HUDEP-2 (cell line): ENCODE measurements around the gene VRK1.
A peak's percentile ranks its signal among the peaks of the same experiment; 100 is the strongest.
"Not testable (repeated sequence)": the region's sequence is repeated elsewhere in the genome, so short reads cannot be mapped to it uniquely, and the experiment has no call there.

Experiments used
- DNase-seq, 76 experiments: peaks; one replicate each; lab custom pipeline; 2025; ENCODE audit not compliant: unreplicated experiment in 76 of 76; lab: John Stamatoyannopoulos, UW

VRK1 gene, protein sequence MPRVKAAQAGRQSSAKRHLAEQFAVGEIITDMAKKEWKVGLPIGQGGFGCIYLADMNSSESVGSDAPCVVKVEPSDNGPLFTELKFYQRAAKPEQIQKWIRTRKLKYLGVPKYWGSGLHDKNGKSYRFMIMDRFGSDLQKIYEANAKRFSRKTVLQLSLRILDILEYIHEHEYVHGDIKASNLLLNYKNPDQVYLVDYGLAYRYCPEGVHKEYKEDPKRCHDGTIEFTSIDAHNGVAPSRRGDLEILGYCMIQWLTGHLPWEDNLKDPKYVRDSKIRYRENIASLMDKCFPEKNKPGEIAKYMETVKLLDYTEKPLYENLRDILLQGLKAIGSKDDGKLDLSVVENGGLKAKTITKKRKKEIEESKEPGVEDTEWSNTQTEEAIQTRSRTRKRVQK

DNA sequence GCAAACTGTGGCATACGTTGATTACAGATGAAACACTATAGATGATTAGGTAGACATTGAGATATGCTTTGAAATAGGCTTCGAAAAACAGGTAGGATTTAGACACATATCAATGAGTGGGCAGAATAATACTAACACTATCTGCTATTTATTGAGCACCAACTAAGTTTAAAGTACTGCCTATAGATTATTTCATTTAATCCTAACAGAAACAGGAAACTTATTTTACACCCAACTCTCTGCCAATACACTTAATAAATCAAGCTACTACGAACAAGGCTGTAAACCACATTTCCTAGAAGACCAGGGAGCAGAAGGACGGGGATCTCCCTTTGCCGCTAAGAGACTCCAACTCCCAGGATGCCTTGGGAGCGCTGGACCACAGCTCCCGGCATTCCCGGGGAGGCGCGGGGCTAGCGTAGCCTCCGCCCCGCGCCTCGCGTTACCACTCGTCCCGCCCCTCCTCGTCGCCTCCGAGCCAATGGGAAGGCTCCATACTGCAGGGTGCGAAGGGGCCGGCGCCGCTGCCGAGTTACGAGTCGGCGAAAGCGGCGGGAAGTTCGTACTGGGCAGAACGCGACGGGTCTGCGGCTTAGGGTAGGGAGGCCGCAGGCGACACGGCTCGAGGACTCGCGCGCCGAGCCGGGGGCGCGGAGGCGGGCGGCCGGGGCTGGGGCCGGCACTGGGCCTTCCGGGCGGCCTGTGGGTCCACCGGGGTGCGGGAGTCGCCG, at the start of gene VRK1:
Gene VRK1, plus strand, starts transcription at position 532 of the 731 bp plus-strand sequence. CDS start 36,090 bp downstream, outside the sequence.
- peak in 75 of 76 experiments; percentile 23 to 95 (median 90) for DNase-seq

DNA sequence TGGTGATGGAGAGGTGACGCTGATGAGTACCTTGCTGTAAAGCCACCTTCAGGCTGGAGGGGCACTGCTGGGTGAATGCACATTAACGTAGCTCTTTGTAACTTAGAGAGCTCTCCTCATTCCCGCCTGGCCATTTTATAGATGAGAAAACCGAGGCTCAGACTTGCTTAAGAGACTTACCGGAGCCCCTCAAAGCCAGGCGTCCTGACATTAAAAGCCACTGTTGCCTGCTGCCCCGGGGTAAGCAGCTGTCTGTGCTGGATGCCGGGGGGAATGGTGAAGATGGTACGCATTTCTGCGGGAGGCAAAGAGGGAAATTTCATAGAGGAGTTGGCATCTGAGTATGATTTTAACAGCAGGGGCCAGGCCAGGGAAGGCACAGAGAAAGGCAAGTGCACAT, 49.6 kb upstream of the VRK1 start:
- no peak for DNase-seq

GRCh38 chr14:96748362-96748761, 48.8 kb upstream of the VRK1 start:
- DNase-seq = no peak

- no peak for DNase-seq
Measured at GRCh38 chr14:96751505-96751904, 45.7 kb upstream of the VRK1 start.

DNA sequence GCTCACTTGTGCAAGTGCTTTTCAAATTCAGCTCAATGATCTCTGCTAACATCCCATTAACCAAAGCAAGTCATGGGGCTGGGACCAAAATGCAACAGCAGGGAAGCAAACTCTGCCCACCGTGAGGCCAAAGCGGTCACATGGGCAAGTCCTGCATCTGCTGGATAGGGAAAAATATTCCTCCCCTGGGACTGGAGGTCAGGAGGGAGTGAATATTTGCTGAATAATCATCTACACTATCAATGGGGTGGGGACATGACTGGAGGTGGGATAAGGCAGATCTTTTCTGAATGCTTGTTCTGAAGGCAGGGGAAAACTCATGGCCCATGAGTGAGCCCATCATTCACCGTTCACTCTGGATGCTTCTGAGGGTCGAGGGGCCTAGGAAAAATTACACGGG, 45.1 kb upstream of the VRK1 start:
- DNase-seq = no peak

- no peak for DNase-seq
Measured at GRCh38 chr14:96752594-96752993, 44.6 kb upstream of the VRK1 start.

DNA sequence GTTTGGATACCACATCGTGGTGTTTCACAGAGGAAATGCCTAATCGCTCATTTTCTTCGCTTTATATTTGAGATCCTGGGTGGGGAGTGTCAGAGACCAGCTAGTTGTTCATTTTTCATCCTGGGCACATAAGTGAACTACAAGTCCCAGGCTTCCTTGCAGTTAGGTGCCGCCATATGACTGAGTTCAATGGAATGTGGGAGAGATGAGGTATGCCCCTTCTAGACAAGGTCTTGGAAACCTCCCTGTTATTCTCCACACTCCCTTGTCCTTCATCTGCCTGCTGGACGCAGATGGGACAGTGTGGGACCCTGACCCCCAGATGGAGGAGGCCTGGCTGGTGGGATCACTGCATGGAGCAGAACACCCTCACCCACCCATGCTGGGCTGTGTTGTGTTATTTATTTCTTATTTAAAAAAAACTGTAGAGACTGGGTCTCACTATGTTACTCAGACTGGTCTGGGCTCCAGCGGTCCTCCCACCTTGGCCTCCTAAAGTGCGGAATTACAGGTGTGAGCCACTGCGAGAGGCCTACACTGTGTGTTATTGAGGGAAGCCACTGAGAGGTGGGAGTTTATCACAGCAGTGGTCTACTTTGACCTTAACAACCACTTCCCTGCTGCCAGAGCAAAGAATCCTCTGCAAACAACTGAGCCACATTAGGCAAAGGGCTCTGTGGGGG, 42.9 kb upstream of the VRK1 start:
- no peak for DNase-seq

GRCh38 chr14:96754845-96755184, 42.4 kb upstream of the VRK1 start:
- DNase-seq = no peak

- peak in 10 of 76 experiments; percentile 6 to 38 (median 14) for DNase-seq
Measured at GRCh38 chr14:96756745-96757144, 40.4 kb upstream of the VRK1 start.

DNA sequence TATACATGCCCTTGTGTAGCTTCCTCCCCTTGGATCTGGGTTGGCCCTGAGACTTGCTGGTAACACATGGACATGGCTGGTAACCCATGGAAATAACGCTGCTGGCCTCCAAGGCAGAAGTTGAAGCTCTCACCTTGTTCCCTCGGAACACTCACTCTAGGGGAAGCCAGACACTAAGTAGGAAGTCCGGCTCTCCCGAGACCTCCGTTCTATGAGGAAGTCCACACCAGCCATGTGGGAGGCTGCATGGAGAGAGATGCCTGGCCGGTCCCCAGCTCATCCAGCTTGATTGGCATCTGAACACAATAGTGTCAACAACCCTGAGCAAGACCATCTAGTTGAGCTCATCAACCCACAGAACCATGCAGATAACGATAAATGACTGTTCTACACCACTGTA, 39.7 kb upstream of the VRK1 start:
- no peak for DNase-seq

GRCh38 chr14:96761066-96761465, 36.1 kb upstream of the VRK1 start:
- no peak for DNase-seq

DNA sequence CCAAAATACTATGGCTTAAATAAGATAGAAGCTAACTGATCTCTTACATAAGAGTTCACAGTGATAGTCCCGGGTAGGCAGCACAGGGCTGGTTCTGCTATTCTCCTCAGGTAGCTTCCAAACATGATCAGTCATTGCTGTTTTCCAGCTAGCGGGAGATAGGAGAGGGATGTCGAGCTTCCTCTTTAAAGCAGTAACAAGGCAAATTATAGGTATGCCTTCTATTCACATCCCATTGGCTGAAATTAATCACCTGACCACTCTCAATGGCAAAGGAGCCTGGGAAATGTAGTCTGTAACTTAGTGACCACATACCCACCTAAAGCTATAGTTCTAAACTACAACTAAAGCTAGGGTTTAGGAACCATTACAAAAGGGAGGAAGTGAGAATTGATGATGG, 34.5 kb upstream of the VRK1 start:
- DNase-seq = peak in 32 of 76 experiments; percentile 9 to 71 (median 46)

DNA sequence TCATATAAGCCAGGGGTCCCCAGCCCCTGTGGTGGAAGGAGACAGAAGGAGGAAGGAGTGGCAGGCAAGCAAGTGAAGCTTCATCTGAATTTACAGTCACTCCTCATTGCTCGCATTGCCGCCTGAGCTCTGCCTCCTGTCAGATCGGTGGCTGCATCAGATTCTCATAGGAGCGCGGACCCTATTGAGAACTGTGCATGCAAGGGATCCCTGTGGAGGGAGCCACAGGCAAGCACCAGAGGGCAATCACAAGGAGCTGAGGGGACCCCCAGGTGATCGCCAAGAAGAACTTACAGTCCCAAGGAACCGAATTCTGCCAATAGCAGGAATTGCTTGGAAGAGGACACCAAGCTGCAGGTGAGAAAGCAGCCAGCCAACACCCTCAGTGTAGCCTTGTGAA, 33.2 kb upstream of the VRK1 start:
- no peak for DNase-seq

DNA sequence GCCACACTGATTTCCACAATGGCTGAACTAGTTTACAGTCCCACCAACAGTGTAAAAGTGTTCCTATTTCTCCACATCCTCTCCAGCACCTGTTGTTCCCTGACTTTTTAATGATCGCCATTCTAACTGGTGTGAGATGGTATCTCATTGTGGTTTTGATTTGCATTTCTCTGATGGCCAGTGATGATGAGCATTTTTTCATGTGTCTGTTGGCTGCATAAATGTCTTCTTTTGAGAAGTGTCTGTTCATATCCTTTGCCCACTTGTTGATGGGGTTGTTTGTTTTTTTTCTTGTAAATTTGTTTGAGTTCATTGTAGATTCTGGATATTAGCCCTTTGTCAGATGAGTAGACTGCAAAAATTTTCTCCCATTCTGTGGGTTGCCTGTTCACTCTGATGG, 32.0 kb upstream of the VRK1 start:
- DNase-seq = not testable (repeated sequence)

DNA sequence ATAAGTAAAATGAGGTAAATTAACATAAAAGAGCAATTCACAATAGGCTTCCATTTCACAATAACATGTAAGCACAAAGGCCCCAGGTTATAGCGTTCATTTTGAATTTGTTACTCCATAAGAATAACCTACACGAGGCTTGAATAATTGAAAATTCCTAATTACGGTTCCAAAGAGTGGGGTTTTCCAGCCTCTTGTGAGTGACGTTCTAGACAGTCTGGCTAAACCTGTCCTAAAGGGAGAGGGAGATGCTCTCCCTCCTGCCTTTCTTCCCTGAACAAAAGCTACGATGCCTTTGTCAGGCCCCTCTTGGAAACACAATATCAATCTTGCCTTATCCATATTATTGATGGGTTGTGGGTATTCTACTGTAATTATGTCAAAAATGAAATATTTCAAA, 24.3 kb upstream of the VRK1 start:
- DNase-seq = no peak

DNA sequence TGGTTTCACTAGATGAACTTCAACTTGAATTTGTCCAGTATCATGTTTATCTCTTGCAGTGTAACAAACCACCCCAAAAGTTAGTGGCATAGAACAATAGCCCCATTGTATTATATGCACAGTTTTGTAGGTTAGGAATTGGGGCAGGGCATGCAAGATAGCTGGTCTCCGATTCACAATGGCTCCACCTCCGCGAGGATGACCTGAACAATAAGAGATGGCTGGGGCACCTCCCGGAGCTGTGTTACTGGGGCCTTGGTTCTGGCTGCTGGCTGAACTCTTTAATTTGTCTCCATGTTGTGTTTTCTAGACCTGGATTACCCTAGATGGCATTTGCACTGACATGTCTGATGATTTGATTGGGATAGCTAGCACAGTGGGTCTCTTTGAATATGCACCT, 20.4 kb upstream of the VRK1 start:
- no peak for DNase-seq

DNA sequence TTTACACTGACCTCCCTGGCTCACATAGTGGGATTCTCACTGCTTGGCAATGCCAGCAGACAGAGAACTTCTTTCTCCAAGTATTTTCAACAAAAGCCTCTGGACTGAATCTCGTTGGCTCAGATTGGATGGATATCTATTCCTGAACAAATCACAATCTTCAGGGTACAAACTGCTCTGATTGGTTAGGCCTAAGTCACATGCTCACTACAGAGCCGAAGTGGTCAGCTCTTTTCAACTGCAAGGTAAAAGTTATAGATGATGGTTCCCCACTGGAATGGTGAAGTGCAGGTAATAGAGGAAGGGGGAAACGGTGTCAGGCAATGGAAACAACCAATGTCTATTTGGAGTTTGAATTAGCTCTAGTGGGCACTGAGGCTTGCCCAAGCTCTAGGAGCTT, 16.7 kb upstream of the VRK1 start:
- DNase-seq = no peak

- DNase-seq = no peak
Measured at GRCh38 chr14:96781371-96781770, 15.8 kb upstream of the VRK1 start.

GRCh38 chr14:96782436-96782835, 14.7 kb upstream of the VRK1 start:
- DNase-seq = no peak

- DNase-seq = no peak
Measured at GRCh38 chr14:96783043-96783914, 13.9 kb upstream of the VRK1 start.

DNA sequence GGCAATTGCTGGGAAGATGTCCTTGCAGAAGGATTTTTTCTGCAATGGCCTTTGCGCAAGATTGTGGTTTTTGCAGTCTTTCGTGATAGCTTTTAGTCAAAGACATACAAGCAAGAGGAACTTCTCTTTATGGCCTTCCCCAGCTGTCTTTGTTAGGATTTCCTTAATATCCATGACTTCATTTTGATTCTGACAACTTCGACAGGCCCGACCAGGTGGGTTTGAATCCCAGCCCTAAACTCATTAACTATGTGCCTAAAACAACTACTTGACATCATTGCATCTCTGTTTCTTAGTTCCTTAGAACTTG, 13.3 kb upstream of the VRK1 start:
- no peak for DNase-seq
